Endometrial microvascular endothelial cells (primary cell): ENCODE results near the gene MYD88. TPM values are rescaled to one million over a fixed set of nuclear protein-coding genes. Genes with fewer than 3 reads are reported as not detected.

Experiments
- in situ Hi-C: cut with HindIII; loops from 2 replicates; pipeline ENCODE4 v1.10.0; 2017; ENCODE audit warnings: low sequenced_read_pairs, low pct_unique_long_range_greater_than_20kb; ENCODE audit errors: inconsistent ontology term
- total RNA-seq: library from RNA; depleted of rRNA; stranded (reverse); fragments of >200 nt; gene quantifications from one replicate; pipeline ENCODE4 v1.2.3, GENCODE V29; 2015; ENCODE audit errors: inconsistent ontology term

Gene MYD88
- total RNA-seq, 1 donor from 2014 or later: 39.3 TPM

- in situ Hi-C loops: no loop called here
These were observed 27.3 kb upstream of the MYD88 start for GRCh38 chr3:38111201-38111600.

GRCh38 chr3:38111696-38112377, 26.6 kb upstream of the MYD88 start:
- in situ Hi-C loops: no loop called here

GRCh38 chr3:38112378-38112761, 26.1 kb upstream of the MYD88 start:
- in situ Hi-C loops: no loop called here

- in situ Hi-C loops: no loop called here
These were observed 24.2 kb upstream of the MYD88 start for GRCh38 chr3:38114052-38114874.

GRCh38 chr3:38114875-38115644, 23.4 kb upstream of the MYD88 start:
- in situ Hi-C loops: no loop called here

- in situ Hi-C loops: no loop called here
These were observed 22.6 kb upstream of the MYD88 start for GRCh38 chr3:38115645-38116427.

- in situ Hi-C loops: no loop called here
These were observed 21.8 kb upstream of the MYD88 start for GRCh38 chr3:38116471-38117162.

- in situ Hi-C loops: no loop called here
These were observed 21.2 kb upstream of the MYD88 start for GRCh38 chr3:38117163-38117716.

- in situ Hi-C loops: no loop called here
These were observed 20.6 kb upstream of the MYD88 start for GRCh38 chr3:38117748-38118420.

- in situ Hi-C loops: no loop called here
These were observed 19.8 kb upstream of the MYD88 start for GRCh38 chr3:38118421-38119247.

GRCh38 chr3:38119248-38119544, 19.3 kb upstream of the MYD88 start:
- in situ Hi-C loops: no loop called here

- in situ Hi-C loops: no loop called here
These were observed 18.4 kb upstream of the MYD88 start for GRCh38 chr3:38119821-38120692.

GRCh38 chr3:38120693-38121450, 17.6 kb upstream of the MYD88 start:
- in situ Hi-C loops: no loop called here

GRCh38 chr3:38121451-38121831, 17.0 kb upstream of the MYD88 start:
- in situ Hi-C loops: no loop called here

GRCh38 chr3:38121832-38122461, 16.5 kb upstream of the MYD88 start:
- in situ Hi-C loops: no loop called here
